NT2/D1 (cell line): ENCODE data around the gene B3GNT9.
A peak's percentile ranks its signal among the peaks of the same experiment; 100 is the strongest.

Source experiments
- DNase-seq: peaks from one replicate; pipeline ENCODE4 v3.0.0-alpha.2; 2011; ENCODE audit warnings: low read depth, low spot score
- H3K27me3 ChIP-seq: 2 replicates; pipeline ENCODE4 v1.6.0; 2011; ENCODE audit warnings: mild to moderate bottlenecking; ENCODE audit not compliant: insufficient read length, insufficient read depth
- H3K36me3 ChIP-seq: 2 replicates; pipeline ENCODE4 v1.6.1; 2011; ENCODE audit warnings: mild to moderate bottlenecking, low read length, mixed read lengths; ENCODE audit not compliant: insufficient read depth, insufficient read length
- H3K4me1 ChIP-seq: 2 replicates; pipeline ENCODE4 v1.5.1; 2011; ENCODE audit not compliant: insufficient read depth, insufficient read length
- H3K4me3 ChIP-seq: 2 replicates; pipeline ENCODE4 v1.5.1; 2011; ENCODE audit warnings: low read depth; ENCODE audit not compliant: insufficient read length
- H3K9ac ChIP-seq: 2 replicates; pipeline ENCODE4 v1.6.0; 2011; ENCODE audit warnings: low read depth; ENCODE audit not compliant: insufficient read length
- H3K9me3 ChIP-seq: 2 replicates; pipeline ENCODE4 v1.5.1; 2011; ENCODE audit warnings: mild to moderate bottlenecking, low read length; ENCODE audit not compliant: insufficient read depth
- SUZ12 ChIP-seq: IDR thresholded peaks from 2 replicates; pipeline ENCODE4 v1.6.1; 2011; ENCODE audit not compliant: insufficient read length, insufficient read depth; ENCODE audit errors: extremely low read depth
- YY1 ChIP-seq: IDR thresholded peaks from 2 replicates; pipeline ENCODE4 v1.6.1; 2011; ENCODE audit not compliant: insufficient read length, insufficient read depth
- ZNF274 ChIP-seq: IDR thresholded peaks from 2 replicates; pipeline ENCODE4 v1.6.1; 2011; ENCODE audit warnings: mild to moderate bottlenecking, low read depth, low read length

Gene B3GNT9

GRCh38 chr16:67105246-67105645 is 45.6 kb downstream of the B3GNT9 start:
- no peak overlapping the region for H3K9ac ChIP-seq
- DNase-seq, result no peak
- peaks cover 3% of the 10 kb centered on the region for H3K4me1 ChIP-seq
- peaks cover 3% of the 10 kb centered on the region for H3K36me3 ChIP-seq
- no peak overlapping the region for H3K4me3 ChIP-seq
- H3K27me3 ChIP-seq, result no peaks in the 10 kb centered on the region
- no peak for TF ChIP-seq ZNF274
- no peak for TF ChIP-seq SUZ12
- no peak for TF ChIP-seq YY1
- no peaks in the 10 kb centered on the region for H3K9me3 ChIP-seq

DNA sequence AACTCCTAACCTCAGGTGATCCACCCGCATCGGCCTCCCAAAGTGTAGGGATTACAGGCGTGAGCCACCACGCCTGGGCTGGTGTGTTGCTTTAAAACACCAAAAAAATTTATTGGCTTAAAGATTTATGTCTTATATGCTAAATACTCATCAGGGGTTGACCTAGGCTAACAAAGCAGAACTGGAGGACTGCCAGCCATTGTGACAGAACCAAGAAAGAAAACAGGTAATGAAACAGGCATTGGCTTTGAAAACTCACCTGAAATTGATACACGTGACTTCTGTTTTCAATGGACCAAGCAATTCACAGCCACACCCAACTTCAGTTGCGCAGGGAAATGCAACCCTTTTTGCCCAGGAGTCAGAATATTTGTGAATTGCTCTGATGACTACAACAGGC is 46.0 kb downstream of the B3GNT9 start:
- TF ChIP-seq ZNF274, result no peak
- Histone ChIP-seq H3K36me3 (peaks cover 3% of the 10 kb centered on the region), H3K9ac (no peak overlapping the region), H3K4me3 (no peak overlapping the region), H3K27me3 (no peaks in the 10 kb centered on the region), H3K9me3 (no peaks in the 10 kb centered on the region), H3K4me1 (peaks cover 3% of the 10 kb centered on the region)
- DNase-seq, result no peak

- Histone ChIP-seq H3K4me1 (peaks cover 3% of the 10 kb centered on the region), H3K9me3 (no peaks in the 10 kb centered on the region), H3K9ac (no peak overlapping the region), H3K36me3 (peaks cover 3% of the 10 kb centered on the region), H3K27me3 (no peaks in the 10 kb centered on the region), H3K4me3 (no peak overlapping the region)
- no peak for TF ChIP-seq YY1
- no peak for TF ChIP-seq SUZ12
- TF ChIP-seq ZNF274, result no peak
- DNase-seq, result peak; percentile 25
Measured at GRCh38 chr16:67104061-67104460, 46.7 kb downstream of the B3GNT9 start.

GRCh38 chr16:67101311-67102082 is 49.3 kb downstream of the B3GNT9 start:
- no peaks in the 10 kb centered on the region for H3K27me3 ChIP-seq
- no peaks in the 10 kb centered on the region for H3K4me1 ChIP-seq
- no peak for TF ChIP-seq YY1
- no peak for TF ChIP-seq SUZ12
- TF ChIP-seq ZNF274, result no peak
- no peaks in the 10 kb centered on the region for H3K9me3 ChIP-seq
- no peak for DNase-seq
- H3K4me3 ChIP-seq, result no peak overlapping the region
- H3K9ac ChIP-seq, result no peak overlapping the region
- H3K36me3 ChIP-seq, result peaks cover 9% of the 10 kb centered on the region

DNA sequence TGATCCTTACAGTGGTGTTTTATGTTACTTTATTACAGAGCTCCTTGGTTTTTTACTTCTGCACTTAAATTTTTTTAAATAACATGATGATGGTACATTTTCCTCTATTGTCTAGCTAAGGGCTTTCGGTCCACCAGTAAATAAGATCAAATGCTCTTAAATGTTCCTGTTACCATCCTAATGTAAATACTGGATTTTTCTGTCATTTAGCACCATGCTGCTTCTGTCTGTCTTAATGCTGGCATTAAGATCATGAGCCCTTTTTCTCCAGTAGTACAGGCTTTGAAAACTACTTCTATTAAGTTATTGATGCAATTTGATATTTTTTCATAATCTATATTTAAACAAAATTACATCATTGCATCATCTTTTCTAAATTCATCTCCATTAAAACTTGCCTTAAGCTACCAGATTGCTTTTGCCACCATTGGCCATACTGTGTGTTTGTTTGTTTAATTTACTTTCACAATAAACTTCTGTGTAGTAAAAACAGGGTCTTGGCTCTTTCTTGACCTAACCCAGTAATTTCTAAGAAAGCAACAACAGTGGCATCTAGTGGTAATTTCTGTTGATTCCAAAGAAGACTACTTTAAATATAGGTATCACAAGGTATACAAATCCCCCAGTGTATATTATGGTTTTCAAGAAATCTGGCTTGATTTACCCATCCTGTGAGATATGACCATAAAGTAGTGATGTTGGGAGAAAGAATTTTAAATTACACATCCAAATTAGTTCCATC is 50.1 kb downstream of the B3GNT9 start:
- Histone ChIP-seq H3K9ac (no peak overlapping the region), H3K27me3 (no peaks in the 10 kb centered on the region), H3K4me1 (no peaks in the 10 kb centered on the region), H3K9me3 (no peaks in the 10 kb centered on the region), H3K36me3 (peaks cover 9% of the 10 kb centered on the region), H3K4me3 (no peak overlapping the region)
- DNase-seq, result no peak
- no peak for TF ChIP-seq ZNF274
- no peak for TF ChIP-seq SUZ12
- TF ChIP-seq YY1, result no peak

GRCh38 chr16:67098599-67098998 is 52.2 kb downstream of the B3GNT9 start:
- Histone ChIP-seq H3K4me3 (no peak overlapping the region), H3K36me3 (peaks cover 9% of the 10 kb centered on the region), H3K9ac (no peak overlapping the region), H3K9me3 (no peaks in the 10 kb centered on the region), H3K27me3 (no peaks in the 10 kb centered on the region), H3K4me1 (no peaks in the 10 kb centered on the region)
- TF ChIP-seq YY1, result no peak
- TF ChIP-seq SUZ12, result no peak
- no peak for TF ChIP-seq ZNF274
- DNase-seq, result no peak
